Karpas-422 (cell line): ENCODE data around the gene TRAF5. TPM values are rescaled to one million over a fixed set of nuclear protein-coding genes. Genes with fewer than 3 reads are reported as not detected.
A peak's percentile ranks its signal among the peaks of the same experiment; 100 is the strongest.
"Not testable (repeated sequence)": the region's sequence is repeated elsewhere in the genome, so short reads cannot be mapped to it uniquely, and the experiment has no call there.

ENCODE experiments used
- DNase-seq: peaks from one replicate; pipeline ENCODE4 v3.0.0-alpha.2; 2015
- H2AFZ ChIP-seq: fragments of 200-600 bp; sonication (generic); 2 replicates; pipeline ENCODE4 v1.6.1; 2014; ENCODE audit warnings: antibody characterized with exemption, low read length, mixed read lengths
- H3K27ac ChIP-seq: fragments of 200-600 bp; sonication (generic); 2 replicates; pipeline ENCODE4 v1.5.1; 2014; ENCODE audit warnings: mild to moderate bottlenecking, low read length, moderate library complexity
- H3K27me3 ChIP-seq: fragments of 200-600 bp; sonication (generic); 2 replicates; pipeline ENCODE4 v1.6.1; 2014; ENCODE audit warnings: low read length, mixed read lengths
- H3K36me3 ChIP-seq: fragments of 200-600 bp; sonication (generic); 2 replicates; pipeline ENCODE4 v1.6.1; 2014; ENCODE audit warnings: low read length, mixed read lengths; ENCODE audit not compliant: insufficient read depth
- H3K4me1 ChIP-seq: fragments of 200-600 bp; sonication (generic); 2 replicates; pipeline ENCODE4 v1.6.1; 2014; ENCODE audit warnings: mild to moderate bottlenecking, low read length, mixed read lengths
- H3K4me2 ChIP-seq: fragments of 200-600 bp; sonication (generic); 2 replicates; pipeline ENCODE4 v1.6.1; 2014; ENCODE audit warnings: low read length, low read depth, mild to moderate bottlenecking; ENCODE audit not compliant: poor library complexity, severe bottlenecking
- H3K4me3 ChIP-seq: fragments of 200-600 bp; sonication (generic); 2 replicates; pipeline ENCODE4 v1.5.1; 2014; ENCODE audit warnings: mild to moderate bottlenecking, antibody characterized with exemption, low read length, mixed read lengths
- H3K79me2 ChIP-seq: fragments of 200-600 bp; sonication (generic); 2 replicates; pipeline ENCODE4 v1.6.1; 2014; ENCODE audit warnings: mild to moderate bottlenecking, low read length, mixed read lengths
- H3K9ac ChIP-seq: fragments of 200-600 bp; sonication (generic); 2 replicates; pipeline ENCODE4 v1.6.0; 2014; ENCODE audit warnings: low read length
- H3K9me2 ChIP-seq: fragments of 200-600 bp; sonication (generic), shearing (Covaris generic); replicated peaks from 2 replicates; pipeline ENCODE4 v1.6.0; 2014; ENCODE audit warnings: mild to moderate bottlenecking, low read length, moderate library complexity; ENCODE audit not compliant: insufficient read depth
- H3K9me3 ChIP-seq: fragments of 300-700, 200-600 bp; sonication (generic); 2 replicates; pipeline ENCODE4 v1.6.1; 2014; ENCODE audit warnings: low read length, mixed read lengths
- H4K20me1 ChIP-seq: fragments of 200-600 bp; sonication (generic); 2 replicates; pipeline ENCODE4 v1.6.1; 2014; ENCODE audit warnings: mild to moderate bottlenecking, antibody characterized with exemption, low read length, low read depth; ENCODE audit not compliant: insufficient read depth
- total RNA-seq: library from RNA; depleted of rRNA; stranded (reverse); fragments of >200 nt; shearing (Covaris generic); gene quantifications from 2 replicates; pipeline ENCODE4 v1.2.3, GENCODE V29; 2014; ENCODE audit warnings: low replicate concordance

Gene TRAF5
- total RNA-seq, 1 experiment from 2014 or later = 39.7 TPM

- H3K9me2 ChIP-seq, DNase-seq, H3K4me2 ChIP-seq, H3K4me3 ChIP-seq, H3K36me3 ChIP-seq, H3K27ac ChIP-seq, H3K79me2 ChIP-seq, H2AFZ ChIP-seq, H3K9me3 ChIP-seq, H4K20me1 ChIP-seq, H3K9ac ChIP-seq, H3K27me3 ChIP-seq: not testable (repeated sequence)
- peaks cover 23% of the 10 kb centered on the region for H3K4me1 ChIP-seq
Observed at GRCh38 chr1:211321646-211322045, 5.0 kb upstream of the TRAF5 start.

GRCh38 chr1:211323156-211324063 is 3.2 kb upstream of the TRAF5 start:
- Histone ChIP-seq H4K20me1 (no peaks in the 10 kb centered on the region), H2AFZ (peak overlapping the region; percentile 43; the same call in 1 of the 2 replicates), H3K27me3 (no peaks in the 10 kb centered on the region), H3K9ac (no peak overlapping the region), H3K9me3 (no peaks in the 10 kb centered on the region), H3K4me2 (no peak overlapping the region), H3K36me3 (no peaks in the 10 kb centered on the region), H3K79me2 (peaks cover 8% of the 10 kb centered on the region; the same call in 1 of the 2 replicates), H3K4me3 (no peak overlapping the region), H3K4me1 (peaks cover 39% of the 10 kb centered on the region), H3K27ac (no peak overlapping the region), H3K9me2 (no peaks in the 10 kb centered on the region)
- DNase-seq = peak; percentile 88

- Histone ChIP-seq H4K20me1 (no peaks in the 10 kb centered on the region), H3K9me3 (no peaks in the 10 kb centered on the region), H3K4me3 (no peak overlapping the region), H3K4me1 (peaks cover 50% of the 10 kb centered on the region), H3K9me2 (no peaks in the 10 kb centered on the region), H3K79me2 (peaks cover 22% of the 10 kb centered on the region; the same call in 1 of the 2 replicates), H3K27ac (no peak overlapping the region), H3K36me3 (no peaks in the 10 kb centered on the region), H2AFZ (no peak overlapping the region), H3K4me2 (no peak overlapping the region), H3K9ac (no peak overlapping the region), H3K27me3 (no peaks in the 10 kb centered on the region)
- DNase-seq = no peak
Observed at GRCh38 chr1:211324992-211325775, 1.4 kb upstream of the TRAF5 start.

GRCh38 chr1:211326140-211326527 is 499 bp upstream of the TRAF5 start:
- DNase-seq = no peak
- H3K27me3 ChIP-seq = no peaks in the 10 kb centered on the region
- no peak overlapping the region for H3K27ac ChIP-seq
- H3K36me3 ChIP-seq = no peaks in the 10 kb centered on the region
- peak overlapping the region; percentile 80 for H3K4me3 ChIP-seq
- H2AFZ ChIP-seq = peak overlapping the region; percentile 96
- H4K20me1 ChIP-seq = no peaks in the 10 kb centered on the region
- peak overlapping the region; percentile 88 for H3K4me2 ChIP-seq
- peaks cover 50% of the 10 kb centered on the region for H3K4me1 ChIP-seq
- peak overlapping the region; percentile 79 for H3K9ac ChIP-seq
- no peaks in the 10 kb centered on the region for H3K9me2 ChIP-seq
- no peaks in the 10 kb centered on the region for H3K9me3 ChIP-seq
- peaks cover 31% of the 10 kb centered on the region for H3K79me2 ChIP-seq

- Histone ChIP-seq H4K20me1 (no peaks in the 10 kb centered on the region), H3K27me3 (no peaks in the 10 kb centered on the region), H2AFZ (peak overlapping the region; percentile 84; the same call in 1 of the 2 replicates), H3K4me2 (peak overlapping the region; percentile 88), H3K27ac (peak overlapping the region; percentile 51), H3K4me1 (peaks cover 57% of the 10 kb centered on the region), H3K4me3 (peak overlapping the region; percentile 80), H3K9ac (peak overlapping the region; percentile 79), H3K79me2 (peaks cover 40% of the 10 kb centered on the region), H3K9me2 (no peaks in the 10 kb centered on the region), H3K9me3 (no peaks in the 10 kb centered on the region), H3K36me3 (no peaks in the 10 kb centered on the region)
- peak; percentile 56 for DNase-seq
Observed at GRCh38 chr1:211327346-211327921, 801 bp downstream of the TRAF5 start.

GRCh38 chr1:211328084-211328694 is 1.6 kb downstream of the TRAF5 start:
- no peak for DNase-seq
- Histone ChIP-seq H3K9me3 (no peaks in the 10 kb centered on the region), H4K20me1 (no peaks in the 10 kb centered on the region), H3K9ac (peak overlapping the region; percentile 79), H3K4me1 (peaks cover 63% of the 10 kb centered on the region), H3K27me3 (no peaks in the 10 kb centered on the region), H3K79me2 (peaks cover 46% of the 10 kb centered on the region), H3K27ac (peak overlapping the region; percentile 51), H3K36me3 (no peaks in the 10 kb centered on the region), H3K4me3 (peak overlapping the region; percentile 80), H3K9me2 (no peaks in the 10 kb centered on the region), H3K4me2 (peak overlapping the region; percentile 88), H2AFZ (peak overlapping the region; percentile 19; the same call in 1 of the 2 replicates)

- Histone ChIP-seq H3K27ac (peak overlapping the region; percentile 51), H3K9me2 (no peaks in the 10 kb centered on the region), H4K20me1 (no peaks in the 10 kb centered on the region), H3K9me3 (no peaks in the 10 kb centered on the region), H3K36me3 (no peaks in the 10 kb centered on the region), H2AFZ (peak overlapping the region; percentile 19; the same call in 1 of the 2 replicates), H3K4me2 (peak overlapping the region; percentile 88), H3K27me3 (no peaks in the 10 kb centered on the region), H3K4me3 (peak overlapping the region; percentile 80; the same call in 1 of the 2 replicates), H3K79me2 (peaks cover 50% of the 10 kb centered on the region), H3K9ac (peak overlapping the region; percentile 79), H3K4me1 (peaks cover 63% of the 10 kb centered on the region)
- no peak for DNase-seq
Observed at GRCh38 chr1:211328866-211329475, 2.3 kb downstream of the TRAF5 start.
